HEK293T (cell line): ENCODE measurements around the gene EML4.

Experiments used
- ARNT ChIP-seq: fragments of 450-650 bp; IDR thresholded peaks from 2 replicates; pipeline ENCODE4 v1.6.1; 2017; ENCODE audit warnings: mild to moderate bottlenecking
- BHLHE40 ChIP-seq: fragments of 450-650 bp; IDR thresholded peaks from 2 replicates; pipeline ENCODE4 v1.6.1; 2016; ENCODE audit warnings: mild to moderate bottlenecking, moderate library complexity, borderline replicate concordance
- CTBP1 ChIP-seq: fragments of 450-650 bp; IDR thresholded peaks from 2 replicates; pipeline ENCODE4 v1.6.1; 2016; ENCODE audit warnings: borderline replicate concordance
- ELF4 ChIP-seq: fragments of 450-650 bp; IDR thresholded peaks from 2 replicates; pipeline ENCODE4 v1.6.1; 2017; ENCODE audit warnings: antibody characterized with exemption
- FOXA1 ChIP-seq: fragments of 450-650 bp; IDR thresholded peaks from 2 replicates; pipeline ENCODE4 v1.6.1; 2016; ENCODE audit warnings: mild to moderate bottlenecking
- FOXK2 ChIP-seq: fragments of 450-650 bp; IDR thresholded peaks from 2 replicates; pipeline ENCODE4 v1.6.1; 2016; ENCODE audit warnings: mild to moderate bottlenecking
- FOXM1 ChIP-seq: fragments of 450-650 bp; IDR thresholded peaks from 2 replicates; pipeline ENCODE4 v1.6.1; 2017; ENCODE audit warnings: mild to moderate bottlenecking, borderline replicate concordance
- HDGF ChIP-seq: fragments of 450-650 bp; IDR thresholded peaks from 2 replicates; pipeline ENCODE4 v1.6.1; 2017; ENCODE audit warnings: antibody characterized with exemption, borderline replicate concordance
- L3MBTL2 ChIP-seq: fragments of 450-650 bp; conservative IDR thresholded peaks from 2 replicates; pipeline ENCODE4 v1.6.1; 2016; ENCODE audit warnings: mild to moderate bottlenecking
- SP1 ChIP-seq: fragments of 450-650 bp; IDR thresholded peaks from 2 replicates; pipeline ENCODE4 v1.6.1; 2017
- SUZ12 ChIP-seq: fragments of 450-650 bp; IDR thresholded peaks from 2 replicates; pipeline ENCODE4 v1.6.1; 2016; ENCODE audit warnings: mild to moderate bottlenecking
- TARDBP ChIP-seq: fragments of 450-650 bp; IDR thresholded peaks from 2 replicates; pipeline ENCODE4 v1.6.1; 2016
- ZNF384 ChIP-seq: fragments of 450-650 bp; IDR thresholded peaks from 2 replicates; pipeline ENCODE4 v1.6.1; 2016

DNA sequence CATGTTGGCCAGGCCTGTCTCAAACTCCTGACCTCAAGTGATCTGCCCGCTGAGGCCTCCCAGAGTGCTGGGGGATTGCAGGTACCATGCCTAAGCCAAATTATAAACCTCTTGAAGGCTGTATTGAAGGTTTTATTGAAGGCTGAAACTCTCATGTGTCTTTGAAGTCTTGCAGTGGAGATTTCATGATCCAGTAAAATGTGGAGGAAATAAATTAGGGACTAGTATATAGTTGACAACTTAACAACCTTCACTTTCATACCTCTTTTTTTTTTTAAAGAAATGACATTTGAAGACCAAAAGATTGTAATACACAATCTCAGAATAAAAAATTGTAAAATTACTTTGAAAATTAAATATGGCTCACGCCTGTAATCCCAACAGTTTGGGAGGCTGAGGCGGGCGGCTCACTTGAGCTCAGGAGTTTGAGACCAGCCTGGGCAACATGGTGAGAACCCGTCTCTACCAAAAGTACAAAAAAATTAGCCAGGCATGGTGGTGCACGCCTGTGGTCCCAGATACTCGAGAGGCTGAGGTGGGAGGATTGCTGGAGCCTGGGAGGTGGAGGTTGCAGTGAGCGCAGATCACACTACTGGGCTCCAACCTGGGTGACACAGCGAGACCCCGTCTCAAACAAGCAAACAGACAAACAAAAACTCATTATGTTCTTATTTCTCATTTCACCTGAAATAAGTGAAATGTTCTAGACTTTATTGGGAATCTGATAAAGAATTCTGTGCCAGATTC, 8.0 kb downstream of the EML4 start:
- TF ChIP-seq FOXK2 = no peak
- TF ChIP-seq ELF4 = no peak
- no peak for TF ChIP-seq TARDBP
- TF ChIP-seq BHLHE40 = no peak
- TF ChIP-seq SUZ12 = no peak
- TF ChIP-seq FOXM1 = no peak
- TF ChIP-seq ARNT = no peak
- TF ChIP-seq ZNF384 = no peak
- no peak for TF ChIP-seq CTBP1
- no peak for TF ChIP-seq SP1
- TF ChIP-seq HDGF = no peak
- TF ChIP-seq L3MBTL2 = no peak
- no peak for TF ChIP-seq FOXA1
